RWPE1 (cell line): ENCODE data around the gene EEA1.

ENCODE experiments used
- CTCF ChIA-PET: fragments of 350-600 bp; sonication (Branson Sonifier 250); formaldehyde crosslinking; extraction: SDS; loops from one replicate; lab custom pipeline; 2021; lab: Yijun Ruan, JAX
- POLR2A ChIA-PET: fragments of 400-600 bp; formaldehyde crosslinking; extraction: SDS; loops from one replicate; lab custom pipeline; 2020; ENCODE audit warnings: antibody characterized with exemption; ENCODE audit not compliant: low non-redundant PET; lab: Yijun Ruan, JAX
- DNase-seq: peaks from one replicate; pipeline ENCODE4 v3.0.0; 2012; ENCODE audit warnings: low spot score
- H3K27ac ChIP-seq: fragments of 450-650 bp; 2 replicates; pipeline ENCODE4 v1.5.1; 2017
- TF ChIP-seq, protein P1 (sequence below): fragments of 450-650 bp; conservative IDR thresholded peaks from 2 replicates; pipeline ENCODE4 v1.5.1; 2017; ENCODE audit warnings: low read depth, mild to moderate bottlenecking

Gene EEA1

DNA sequence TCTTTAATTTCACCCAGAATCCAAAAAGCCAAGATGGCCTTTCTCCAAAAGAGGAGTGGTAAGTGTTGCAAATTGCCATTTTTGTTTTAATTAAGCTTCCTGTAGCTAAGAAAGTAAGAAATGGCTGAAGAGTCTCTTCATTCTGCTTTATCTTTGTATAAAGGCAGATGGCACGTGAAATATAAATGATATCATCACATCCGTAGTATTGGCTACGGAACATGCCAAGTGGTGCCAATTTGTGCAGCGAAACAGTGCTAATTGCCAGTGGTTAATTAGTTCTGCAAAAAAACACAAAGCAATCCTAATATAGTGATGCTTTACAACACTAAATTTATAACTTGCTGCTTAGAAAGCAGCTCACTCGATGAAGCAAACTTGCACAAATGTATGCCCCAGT, 196.9 kb downstream of the EEA1 start:
- CTCF ChIA-PET: interaction anchor here (0.6 kb wide), 1 partner anchor 1376 kb away, joined by 3 read pairs; no protein-coding TSS in a partner anchor
- POLR2A ChIA-PET: no interaction called here
- no peak for DNase-seq

DNA sequence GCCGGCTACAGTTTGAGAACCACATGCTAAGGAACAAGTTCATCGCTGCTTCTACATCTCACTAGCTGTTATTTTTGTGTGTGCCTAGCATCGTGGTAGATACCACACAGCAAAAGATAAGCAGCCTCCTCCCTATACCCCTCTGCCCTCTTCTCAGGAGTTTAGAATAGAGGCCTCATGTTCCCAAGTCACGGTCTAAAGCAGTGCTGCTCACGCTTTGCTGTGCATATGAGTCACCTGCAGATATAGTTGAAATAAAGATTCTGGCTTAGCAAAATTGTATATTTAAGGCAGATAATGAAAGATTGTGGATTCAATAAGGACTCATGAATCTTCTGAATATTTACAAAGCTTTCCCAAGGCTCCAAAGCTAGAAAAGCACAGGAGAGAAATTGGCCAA, 198.3 kb downstream of the EEA1 start:
- TF ChIP-seq, protein P1, sequence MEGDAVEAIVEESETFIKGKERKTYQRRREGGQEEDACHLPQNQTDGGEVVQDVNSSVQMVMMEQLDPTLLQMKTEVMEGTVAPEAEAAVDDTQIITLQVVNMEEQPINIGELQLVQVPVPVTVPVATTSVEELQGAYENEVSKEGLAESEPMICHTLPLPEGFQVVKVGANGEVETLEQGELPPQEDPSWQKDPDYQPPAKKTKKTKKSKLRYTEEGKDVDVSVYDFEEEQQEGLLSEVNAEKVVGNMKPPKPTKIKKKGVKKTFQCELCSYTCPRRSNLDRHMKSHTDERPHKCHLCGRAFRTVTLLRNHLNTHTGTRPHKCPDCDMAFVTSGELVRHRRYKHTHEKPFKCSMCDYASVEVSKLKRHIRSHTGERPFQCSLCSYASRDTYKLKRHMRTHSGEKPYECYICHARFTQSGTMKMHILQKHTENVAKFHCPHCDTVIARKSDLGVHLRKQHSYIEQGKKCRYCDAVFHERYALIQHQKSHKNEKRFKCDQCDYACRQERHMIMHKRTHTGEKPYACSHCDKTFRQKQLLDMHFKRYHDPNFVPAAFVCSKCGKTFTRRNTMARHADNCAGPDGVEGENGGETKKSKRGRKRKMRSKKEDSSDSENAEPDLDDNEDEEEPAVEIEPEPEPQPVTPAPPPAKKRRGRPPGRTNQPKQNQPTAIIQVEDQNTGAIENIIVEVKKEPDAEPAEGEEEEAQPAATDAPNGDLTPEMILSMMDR: no peak
- H3K27ac ChIP-seq: no peak overlapping the region
- POLR2A ChIA-PET: no interaction called here
- CTCF ChIA-PET: no interaction called here
- no peak for DNase-seq

More for the DNA sequence above, 196.9 kb downstream of the EEA1 start:
- TF ChIP-seq, protein P1: no peak
- no peak overlapping the region for H3K27ac ChIP-seq

DNA sequence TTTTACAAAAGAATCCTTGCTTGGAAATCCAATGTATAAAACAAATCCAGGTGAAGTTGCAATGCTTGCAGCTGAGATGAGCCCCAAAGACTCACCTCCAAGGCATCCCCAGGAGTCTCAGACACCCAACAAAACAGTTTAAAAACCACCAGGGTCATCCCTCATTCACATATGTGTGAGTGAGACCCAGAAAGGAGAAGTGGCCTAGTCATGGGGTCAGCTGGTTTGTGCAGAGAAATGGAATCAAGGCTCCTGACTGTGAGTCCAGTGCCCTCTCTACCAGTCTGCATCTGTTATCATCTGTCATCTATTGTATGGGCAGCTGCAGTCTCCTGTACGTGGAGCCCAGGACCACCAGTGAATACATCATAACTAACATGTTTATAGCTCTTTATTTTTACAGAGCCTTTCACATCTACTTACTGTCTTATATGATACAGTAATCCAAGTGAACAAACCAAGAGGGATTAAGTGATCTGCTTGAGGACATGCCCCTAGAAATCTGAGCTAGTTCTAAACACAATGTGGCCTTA, 199.3 kb downstream of the EEA1 start:
- no peak overlapping the region for H3K27ac ChIP-seq
- ChIA-PET CTCF (no interaction called here), POLR2A (no interaction called here)
- TF ChIP-seq, protein P1: no peak
- no peak for DNase-seq

DNA sequence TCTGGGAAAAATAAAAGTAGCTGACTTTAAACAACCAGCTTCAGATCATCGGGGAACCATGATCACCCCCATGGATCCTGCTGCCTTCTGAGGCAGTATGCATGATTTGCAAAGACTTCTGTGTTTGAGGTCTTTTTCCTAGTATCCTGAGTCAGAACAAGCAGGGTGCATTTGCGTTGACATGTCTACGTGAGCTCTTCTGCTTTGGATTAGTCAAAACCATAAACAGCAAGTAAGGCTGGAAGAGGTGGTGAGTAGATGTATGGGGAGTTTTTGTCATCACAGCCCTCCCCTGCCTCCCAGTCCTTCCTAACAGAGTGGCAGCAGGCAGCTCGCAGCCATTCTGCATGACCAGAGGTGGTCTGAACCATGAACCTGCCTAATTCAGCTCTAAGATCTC, 202.2 kb downstream of the EEA1 start:
- POLR2A ChIA-PET: no interaction called here
- H3K27ac ChIP-seq: no peak overlapping the region
- CTCF ChIA-PET: no interaction called here
- DNase-seq: no peak
- TF ChIP-seq, protein P1: no peak

DNA sequence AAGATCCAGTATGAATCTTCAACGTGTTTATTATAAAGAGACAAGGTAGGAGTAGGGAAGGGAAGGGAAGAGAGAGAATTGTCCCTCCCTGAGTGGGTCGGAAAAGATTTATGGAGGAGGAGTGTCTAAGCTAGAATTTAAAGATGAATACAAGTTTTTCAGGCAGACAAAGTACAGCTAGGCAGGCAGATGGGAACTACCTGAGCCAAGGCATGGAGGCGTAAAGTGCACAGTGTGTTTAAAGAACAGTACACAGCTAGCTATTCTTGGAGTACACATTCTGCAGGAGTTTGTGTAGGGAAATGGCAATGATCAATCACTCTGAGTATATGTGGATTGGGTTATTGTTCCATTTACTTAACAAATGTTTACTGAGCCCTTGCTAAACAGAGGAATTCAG, 206.2 kb downstream of the EEA1 start:
- no peak overlapping the region for H3K27ac ChIP-seq
- DNase-seq: no peak
- ChIA-PET POLR2A (no interaction called here), CTCF (no interaction called here)
- TF ChIP-seq, protein P1: no peak

DNA sequence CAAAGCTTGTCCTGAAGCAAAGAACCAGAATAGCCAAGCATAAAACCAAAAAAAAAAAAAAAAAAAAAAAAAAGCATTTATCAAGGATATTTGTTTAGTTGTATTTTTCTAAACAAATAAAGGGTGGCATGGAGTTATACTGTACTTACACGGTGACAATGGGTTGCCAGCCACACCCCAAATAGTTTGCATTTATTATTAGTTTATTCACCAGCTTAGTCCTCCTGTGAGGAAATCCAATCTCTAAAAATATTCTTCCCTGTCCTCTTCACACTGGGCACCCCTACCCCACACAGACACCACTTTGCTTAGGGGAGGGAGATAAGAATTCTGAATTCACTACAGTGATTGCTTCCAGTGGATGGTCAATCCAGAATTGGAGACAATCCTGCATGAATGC, 207.4 kb downstream of the EEA1 start:
- DNase-seq: no peak
- ChIA-PET CTCF (no interaction called here), POLR2A (no interaction called here)
- TF ChIP-seq, protein P1: no peak
- H3K27ac ChIP-seq: no peak overlapping the region
